Tongue (tissue), 3 donors: ENCODE measurements around the gene POU1F1. TPM values are rescaled to one million over a fixed set of nuclear protein-coding genes. Genes with fewer than 3 reads are reported as not detected.
"Not testable (repeated sequence)": the region's sequence is repeated elsewhere in the genome, so short reads cannot be mapped to it uniquely, and the experiment has no call there.

ENCODE experiments used
- DNase-seq: peaks from one replicate; pipeline ENCODE4 v3.0.0-alpha.2; 2015
- small RNA-seq: library from RNA; depleted of rRNA; stranded (forward); fragments of <200 nt; gene quantifications from one replicate; pipeline ENCODE3, GENCODE V24; 2014; ENCODE audit warnings: low replicate concordance
- total RNA-seq: library from RNA; depleted of rRNA; stranded (reverse); fragments of >200 nt; gene quantifications from one replicate; pipeline ENCODE4 v1.2.3, GENCODE V29; 2014

POU1F1 gene
- total RNA-seq, 1 donor from 2014 or later: not detected

GRCh38 chr3:87248831-87249230 is 27.6 kb downstream of the POU1F1 start:
- DNase-seq: no peak

GRCh38 chr3:87248231-87248630 is 28.2 kb downstream of the POU1F1 start:
- DNase-seq: not testable (repeated sequence)

- no peak for DNase-seq
Measured at GRCh38 chr3:87247430-87247773, 29.0 kb downstream of the POU1F1 start.

GRCh38 chr3:87246662-87247429 is 29.5 kb downstream of the POU1F1 start:
- DNase-seq: no peak

GRCh38 chr3:87236093-87236492 is 40.3 kb downstream of the POU1F1 start:
- DNase-seq: no peak

- no peak for DNase-seq
Measured at GRCh38 chr3:87233805-87234204, 42.6 kb downstream of the POU1F1 start.

GRCh38 chr3:87229113-87229512 is 47.3 kb downstream of the POU1F1 start:
- no peak for DNase-seq

GRCh38 chr3:87228316-87228715 is 48.1 kb downstream of the POU1F1 start:
- DNase-seq: no peak

- no peak for DNase-seq
Measured at GRCh38 chr3:87227835-87228144, 48.6 kb downstream of the POU1F1 start.

- peak; percentile 98 for DNase-seq
Measured at GRCh38 chr3:87227104-87227834, 49.1 kb downstream of the POU1F1 start, which contains the start of gene CHMP2B. CHMP2B (plus strand) TSS chr3:87227309; CDS start chr3:87227523, 214 bp downstream.

GRCh38 chr3:87225659-87226058 is 50.7 kb downstream of the POU1F1 start:
- DNase-seq: peak; percentile 7

- no peak for DNase-seq
Measured at GRCh38 chr3:87219611-87220010, 56.8 kb downstream of the POU1F1 start.

GRCh38 chr3:87218560-87218959 is 57.8 kb downstream of the POU1F1 start:
- no peak for DNase-seq

Small RNAs within 50 kb of the gene (small RNA-seq; reads per million reads assigned to genes)
- gene MIR4795: not detected

Other genes with a start within 250 kb of the POU1F1 start
- gene CHMP2B, start 49.3 kb downstream of the POU1F1 start, total RNA-seq: 35.5 TPM